HG03060 (cell line): ENCODE results near the gene BAHCC1.
"Not testable (repeated sequence)": the region's sequence is repeated elsewhere in the genome, so short reads cannot be mapped to it uniquely, and the experiment has no call there.

ENCODE experiments used
- ATAC-seq: cut with Tn5 transposase; IDR thresholded peaks from one replicate; pipeline ENCODE4 v1.9.1; 2021; ENCODE audit warnings: low read depth, moderate number of reproducible peaks; ENCODE audit not compliant: unreplicated experiment

The BAHCC1 gene

DNA sequence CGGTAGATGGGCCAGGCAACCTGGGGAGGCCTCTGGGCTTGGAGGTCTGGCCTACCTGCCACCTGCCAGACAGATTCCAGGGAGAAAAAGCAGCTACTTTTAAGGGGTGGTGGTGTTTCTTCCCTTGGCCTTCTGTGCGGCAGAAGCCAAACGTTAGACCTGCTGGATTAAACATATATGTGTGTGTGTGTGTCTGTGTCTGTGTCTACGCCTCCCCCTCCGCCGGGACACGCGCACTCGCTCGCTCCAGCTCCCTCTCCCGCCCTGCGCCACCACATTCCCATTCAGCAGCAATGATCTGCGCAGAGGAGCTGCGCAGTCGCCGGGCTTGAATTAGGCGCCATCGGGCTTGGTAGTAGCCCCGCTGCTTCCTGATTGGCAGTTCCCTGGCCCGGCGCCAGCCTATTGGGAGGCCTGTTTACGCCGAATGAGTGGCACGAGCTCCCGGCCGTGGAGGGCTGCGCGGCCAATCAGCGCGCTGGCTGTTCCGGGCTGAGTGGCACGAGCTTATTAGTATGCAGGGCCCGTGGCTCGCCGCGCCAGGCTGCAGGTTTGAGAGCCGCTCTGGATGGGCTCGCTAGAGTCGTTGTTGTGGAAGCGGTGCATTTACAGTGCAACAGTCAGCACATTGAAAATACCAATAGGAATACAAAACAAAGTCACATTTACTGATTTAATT, at the start of gene BAHCC1:
Gene BAHCC1, plus strand, starts transcription at position 537 of the 679 bp plus-strand sequence. CDS start 4,283 bp downstream, outside the sequence.
- no peak for ATAC-seq

DNA sequence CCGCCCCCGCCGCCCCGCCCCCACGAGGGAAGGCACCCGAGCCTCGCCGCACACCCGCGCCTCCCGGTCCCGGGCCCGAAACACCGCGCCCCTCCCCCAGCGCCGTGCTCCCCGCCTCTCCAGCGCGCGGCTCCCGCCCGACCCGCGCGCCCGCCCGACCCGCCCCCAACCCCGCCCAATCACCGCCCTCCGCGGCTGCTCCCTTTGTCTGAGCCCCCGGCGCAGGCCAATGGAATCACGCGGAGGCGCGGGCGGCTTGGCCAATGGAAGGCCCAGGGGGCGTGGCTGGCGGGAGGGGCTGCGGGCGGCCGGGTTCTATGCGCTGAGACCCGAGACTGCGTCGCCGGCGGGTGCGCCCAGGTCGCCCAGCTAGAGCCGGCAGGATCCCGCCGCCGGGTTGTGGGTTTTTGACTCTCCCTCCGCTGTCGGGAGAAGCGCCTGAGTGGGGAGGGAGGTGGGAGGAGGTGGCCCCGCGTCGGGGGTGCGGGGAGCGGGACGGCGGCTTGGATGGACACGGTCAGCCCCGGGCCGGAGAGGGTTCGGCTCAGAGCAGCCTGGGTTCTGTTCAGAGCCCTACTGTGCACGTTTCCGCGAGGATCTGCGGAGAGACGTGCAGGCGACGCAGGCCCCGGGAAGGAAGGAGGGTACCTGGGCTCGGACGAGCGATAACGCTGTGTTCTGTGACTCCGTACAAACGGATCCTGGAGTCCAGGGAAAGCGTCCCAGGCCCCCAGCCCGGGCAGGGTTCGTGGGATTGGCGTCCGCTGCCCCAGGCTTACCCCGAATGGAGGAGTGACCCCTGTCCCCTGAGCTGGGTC, 49.0 kb upstream of the BAHCC1 start:
- no peak for ATAC-seq

DNA sequence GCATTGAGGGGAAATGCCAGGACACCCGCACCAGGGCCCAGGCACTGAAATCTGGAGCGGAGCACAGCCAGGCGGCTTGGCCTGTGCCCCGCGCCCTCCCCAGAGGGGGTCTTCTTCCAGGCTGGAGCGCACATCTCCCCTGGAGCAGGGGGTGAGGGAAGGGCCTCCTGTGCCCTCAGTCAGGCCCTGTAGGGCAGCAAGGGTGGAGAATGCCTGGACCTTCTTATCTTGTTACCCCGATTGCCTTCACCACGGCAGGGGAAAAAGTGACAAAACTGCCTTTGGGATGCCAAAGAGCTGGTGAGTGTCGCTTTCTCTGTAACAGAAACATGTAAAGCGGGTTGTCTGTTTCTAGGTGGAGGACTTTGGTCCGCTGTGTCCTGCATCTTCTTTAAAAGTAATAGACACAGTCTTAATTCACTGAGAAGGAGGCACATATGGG, 48.3 kb upstream of the BAHCC1 start:
- ATAC-seq: no peak

DNA sequence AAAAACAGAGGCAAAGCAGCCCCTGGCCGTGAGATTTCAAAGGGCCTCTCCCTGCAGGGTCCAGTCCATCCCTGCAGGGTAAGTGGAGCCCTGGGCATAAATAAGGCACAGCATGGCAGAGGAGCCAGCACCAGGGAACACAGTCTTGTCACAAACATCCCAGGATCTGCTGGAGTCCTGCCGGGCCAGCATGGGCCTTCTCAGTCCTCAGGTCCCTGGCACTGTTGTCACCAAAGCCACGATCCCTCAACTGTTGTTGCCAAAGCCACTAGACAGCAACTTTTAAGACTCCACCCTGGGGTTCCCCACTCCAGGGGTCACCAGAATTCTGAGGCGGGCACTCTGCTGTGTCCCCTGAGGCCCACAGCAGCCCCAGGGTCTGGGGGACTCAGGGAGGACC, 47.8 kb upstream of the BAHCC1 start:
- ATAC-seq: no peak

DNA sequence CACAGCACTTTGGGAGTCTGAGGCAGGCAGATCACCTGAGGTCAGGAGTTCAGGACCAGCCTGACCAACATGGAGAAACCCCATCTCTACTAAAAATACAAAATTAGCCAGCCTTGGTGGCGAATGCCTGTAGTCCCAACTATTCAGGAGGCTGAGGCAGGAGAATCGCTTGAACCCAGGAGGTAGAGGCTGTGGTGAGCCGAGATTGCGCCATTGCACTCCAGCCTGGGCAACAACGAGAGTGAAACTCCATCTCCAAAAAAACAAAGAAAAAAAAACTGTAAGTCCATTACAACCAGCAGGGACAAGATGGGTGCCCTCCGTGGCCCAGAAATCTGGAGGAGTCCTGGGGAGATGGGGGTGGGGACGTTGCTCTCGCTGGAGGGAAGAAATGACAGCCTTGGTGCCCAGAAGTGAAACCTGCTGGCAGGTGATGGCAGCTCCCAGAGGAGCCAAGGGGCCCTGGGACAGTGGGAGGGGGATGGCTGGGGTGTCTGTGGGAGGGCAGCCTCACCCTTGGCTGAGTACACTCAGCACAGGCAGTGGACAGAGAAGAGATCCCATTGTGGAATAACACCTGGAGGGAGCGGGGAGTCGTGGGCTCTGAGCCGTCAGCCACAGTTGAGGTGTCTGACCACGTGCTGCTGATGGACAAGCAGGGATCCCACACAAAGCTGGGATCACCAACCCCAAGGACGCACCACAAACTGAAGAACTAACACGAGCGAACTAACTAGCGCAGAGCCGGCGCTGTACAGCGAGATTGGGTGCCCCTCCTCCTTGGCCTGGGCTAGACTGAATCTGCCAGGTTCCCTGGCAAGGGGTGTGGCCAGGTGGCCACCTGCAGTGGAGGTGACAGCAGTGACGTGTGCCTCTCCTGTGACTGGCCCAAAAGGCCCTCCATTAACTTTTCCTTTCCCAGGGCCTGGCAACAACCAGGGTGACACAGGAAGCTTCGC, 46.9 kb upstream of the BAHCC1 start:
- no peak for ATAC-seq

DNA sequence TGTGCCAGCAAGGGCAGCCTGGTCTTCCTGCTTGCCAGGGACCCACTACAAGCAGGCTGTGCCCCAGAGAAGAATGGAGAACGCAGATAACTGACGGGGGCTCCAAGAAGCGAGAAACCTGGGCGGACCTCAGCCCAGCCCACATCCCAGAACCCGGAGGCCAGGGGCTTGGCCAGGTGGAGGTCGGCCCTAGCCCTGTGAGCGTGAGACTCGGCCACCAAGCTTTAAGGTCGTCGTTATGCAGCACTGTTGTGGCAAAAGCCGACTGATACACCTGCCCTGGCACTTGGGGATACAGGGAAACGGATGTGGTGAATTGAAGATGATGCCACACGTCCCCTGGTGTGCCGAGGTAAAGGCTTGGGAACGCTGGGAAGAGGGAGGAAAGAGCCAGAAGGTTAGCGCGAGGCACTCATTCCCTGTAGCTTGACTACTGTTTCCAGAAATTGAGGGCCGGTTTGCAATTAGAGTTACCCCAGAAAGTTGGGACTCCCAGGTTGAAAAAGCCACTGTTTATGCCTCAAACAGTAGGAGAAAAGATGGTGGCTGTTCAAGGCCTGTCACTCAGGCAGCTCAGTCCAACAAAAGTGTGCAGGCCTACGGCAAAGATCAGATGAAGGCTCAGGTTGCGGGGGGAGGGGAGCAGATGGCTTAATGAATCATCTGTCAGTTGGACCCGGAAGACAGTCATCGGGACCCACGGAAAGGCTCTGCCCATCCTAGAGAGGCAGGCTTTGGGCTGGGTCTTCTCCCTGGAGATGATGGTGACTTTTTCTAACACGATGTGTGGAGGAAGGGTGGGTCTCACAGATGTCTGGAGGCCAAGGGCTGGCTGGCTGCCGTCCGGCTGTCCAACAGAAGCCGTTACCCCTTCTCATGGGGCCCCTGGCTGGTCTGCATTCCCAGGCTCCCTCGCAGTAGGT, 45.6 kb upstream of the BAHCC1 start:
- no peak for ATAC-seq

DNA sequence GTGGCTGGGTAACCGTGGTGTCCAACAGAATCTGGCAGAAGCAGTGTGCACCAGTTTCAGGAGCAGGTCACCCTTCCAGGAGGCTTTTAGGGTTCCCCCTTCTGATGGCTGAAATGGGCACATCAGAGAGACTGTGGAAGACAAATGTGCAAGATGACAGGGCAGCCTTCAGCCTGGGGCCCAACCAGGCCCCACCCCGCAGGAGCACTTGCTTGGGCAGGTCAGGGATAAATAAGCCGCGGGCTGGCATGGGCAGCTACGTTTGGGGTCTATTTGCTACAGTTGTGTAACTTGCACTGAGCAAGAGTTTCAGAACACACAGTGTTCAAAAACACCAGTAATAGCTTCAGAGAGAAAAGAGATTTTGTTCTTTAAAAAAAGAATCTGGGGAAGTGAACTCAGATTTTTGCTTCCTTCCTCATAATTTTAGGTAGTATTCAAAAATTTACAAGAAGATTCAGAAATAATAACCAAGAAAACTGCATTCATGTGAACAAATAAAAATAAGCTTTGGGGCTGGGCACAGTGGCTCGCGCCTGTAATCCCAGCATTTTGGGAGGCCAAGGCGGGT, 44.9 kb upstream of the BAHCC1 start:
- ATAC-seq: no peak

DNA sequence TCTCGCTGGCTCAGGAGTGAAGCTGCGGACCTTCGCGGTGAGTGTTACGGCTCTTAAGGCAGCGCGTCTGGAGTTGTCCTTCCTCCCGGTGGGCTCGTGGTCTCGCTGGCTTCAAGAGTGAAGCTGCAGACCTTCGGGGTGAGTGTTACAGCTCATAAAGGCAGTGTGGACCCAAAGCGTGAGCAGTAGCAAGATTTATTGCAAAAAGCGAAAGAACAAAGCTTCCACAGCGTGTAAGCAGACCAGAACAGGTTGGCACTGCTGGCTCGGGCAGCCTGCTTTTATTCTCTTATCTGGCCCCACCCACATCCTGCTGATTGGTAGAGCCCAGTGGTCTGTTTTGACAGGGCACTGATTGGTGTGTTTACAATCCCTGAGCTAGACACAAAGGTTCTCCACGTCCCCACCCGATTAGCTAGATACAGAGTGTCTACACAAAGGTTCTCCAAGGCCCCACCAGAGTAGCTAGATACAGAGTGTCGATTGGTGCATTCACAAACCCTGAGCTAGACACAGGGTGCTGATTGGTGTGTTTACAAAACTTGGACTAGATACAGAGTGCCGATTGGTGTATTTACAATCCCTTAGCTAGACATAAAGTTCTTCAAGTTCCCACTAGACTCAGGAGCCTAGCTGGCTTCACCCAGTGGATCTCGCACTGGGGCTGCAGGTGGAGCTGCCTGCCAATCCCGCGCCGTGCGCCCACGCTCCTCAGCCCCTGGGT, 43.8 kb upstream of the BAHCC1 start:
- not testable (repeated sequence) for ATAC-seq

DNA sequence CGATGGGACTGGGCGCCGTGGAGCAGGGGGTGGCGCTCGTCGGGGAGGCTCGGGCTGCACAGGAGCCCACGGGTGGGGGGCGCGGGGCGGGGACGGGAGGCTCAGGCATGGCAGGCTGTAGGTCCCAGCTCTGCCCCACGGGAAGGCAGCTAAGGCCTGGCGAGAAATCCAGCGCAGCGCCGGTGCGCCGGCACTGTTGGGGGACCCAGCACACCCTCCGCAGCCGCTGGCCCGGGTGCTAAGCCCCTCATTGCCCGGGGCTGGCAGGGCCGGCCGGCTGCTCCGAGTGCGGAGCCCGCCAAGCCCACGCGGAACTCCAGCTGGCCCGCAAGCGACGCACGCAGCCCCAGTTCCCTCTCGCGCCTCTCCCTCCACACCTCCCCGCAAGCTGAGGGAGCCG, 43.2 kb upstream of the BAHCC1 start:
- ATAC-seq: not testable (repeated sequence)

DNA sequence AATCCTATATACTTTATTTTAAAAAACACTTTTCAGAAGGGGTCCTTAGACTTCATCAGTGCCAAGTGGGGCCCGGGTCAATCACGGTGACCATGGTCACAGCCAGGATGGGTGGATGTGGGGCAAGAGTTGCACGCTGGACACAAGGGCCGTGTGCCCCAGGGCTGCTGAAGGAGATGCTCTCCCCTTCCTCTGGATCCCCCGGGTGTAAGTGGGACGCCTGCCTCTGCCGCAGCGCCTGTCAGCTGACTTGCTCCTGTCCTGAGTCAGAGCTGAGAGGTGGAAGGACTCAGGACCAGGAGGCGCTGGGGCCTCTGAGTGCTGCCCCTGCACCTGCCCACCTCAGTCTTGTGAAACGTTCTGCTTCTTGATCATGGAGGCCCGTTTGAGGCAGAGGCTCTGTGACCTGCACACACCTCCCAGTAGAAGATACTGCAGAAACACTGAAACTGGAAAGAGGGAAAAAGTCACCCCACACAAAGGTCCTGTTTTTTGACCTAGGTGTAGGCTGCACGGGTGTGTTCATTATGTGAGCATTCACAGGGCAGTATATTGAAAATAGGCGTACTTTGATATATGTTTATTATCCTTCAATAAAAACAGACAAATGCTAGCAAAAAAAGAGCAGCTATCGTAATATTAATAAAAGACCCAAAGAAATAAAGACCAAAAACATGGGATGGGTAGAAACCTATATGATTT, 40.9 kb upstream of the BAHCC1 start:
- ATAC-seq: no peak

DNA sequence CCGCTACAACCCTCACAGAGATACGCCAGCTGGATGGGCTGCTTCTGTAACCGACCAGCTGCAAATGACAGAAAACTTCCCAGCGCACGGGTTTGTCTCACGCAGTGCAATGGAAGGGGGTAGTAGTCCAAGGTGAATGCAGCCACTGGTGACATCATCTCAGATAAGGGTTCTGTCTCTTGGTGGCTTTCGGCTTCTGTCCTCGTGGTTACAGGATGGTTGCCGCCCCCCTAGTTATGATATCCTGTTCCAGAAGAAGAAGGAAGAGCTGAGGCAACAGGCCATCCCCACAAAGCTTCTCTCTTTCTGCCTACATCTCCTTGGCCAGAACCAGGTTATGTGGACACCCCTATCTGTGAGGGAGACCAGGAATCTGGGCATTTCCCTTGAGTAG, 40.3 kb upstream of the BAHCC1 start:
- no peak for ATAC-seq

DNA sequence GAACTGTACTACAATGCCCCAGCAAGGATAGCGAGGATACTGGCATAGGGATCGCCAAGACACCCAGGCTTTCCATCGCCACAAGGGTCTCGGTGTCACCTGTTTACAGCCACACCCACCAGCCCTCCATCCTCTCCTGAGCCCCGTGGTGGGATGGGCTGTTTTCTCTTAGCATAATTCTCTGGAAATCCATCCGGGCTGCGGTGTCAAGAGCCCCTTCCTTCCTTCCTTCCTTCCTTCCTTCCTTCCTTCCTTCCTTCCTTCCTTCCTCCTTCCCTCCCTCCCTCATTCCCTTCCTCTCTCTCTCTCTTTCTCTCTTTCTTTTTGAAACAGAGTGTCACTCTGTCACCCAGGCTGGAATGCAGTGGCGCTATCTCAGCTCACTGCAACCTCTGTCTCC, 36.0 kb upstream of the BAHCC1 start:
- no peak for ATAC-seq

DNA sequence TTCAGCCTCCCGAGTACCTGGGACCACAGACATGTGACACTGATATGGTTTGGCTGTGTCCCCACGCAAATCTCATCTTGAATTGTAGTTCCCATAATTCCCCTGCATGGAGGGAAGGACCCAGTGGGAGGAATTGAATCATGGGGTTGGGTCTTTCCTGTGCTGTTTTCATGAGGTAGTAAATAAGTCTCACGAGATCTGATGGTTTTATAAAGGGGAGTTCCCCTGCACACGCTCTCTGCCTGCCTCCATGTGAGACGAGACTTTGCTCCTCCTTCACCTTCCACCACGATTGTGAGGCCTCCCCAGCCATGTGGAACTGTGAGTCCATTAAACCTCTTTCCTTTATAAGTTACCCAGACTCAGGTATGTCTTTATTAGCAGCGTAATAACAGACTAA, 33.3 kb upstream of the BAHCC1 start:
- ATAC-seq: not testable (repeated sequence)

DNA sequence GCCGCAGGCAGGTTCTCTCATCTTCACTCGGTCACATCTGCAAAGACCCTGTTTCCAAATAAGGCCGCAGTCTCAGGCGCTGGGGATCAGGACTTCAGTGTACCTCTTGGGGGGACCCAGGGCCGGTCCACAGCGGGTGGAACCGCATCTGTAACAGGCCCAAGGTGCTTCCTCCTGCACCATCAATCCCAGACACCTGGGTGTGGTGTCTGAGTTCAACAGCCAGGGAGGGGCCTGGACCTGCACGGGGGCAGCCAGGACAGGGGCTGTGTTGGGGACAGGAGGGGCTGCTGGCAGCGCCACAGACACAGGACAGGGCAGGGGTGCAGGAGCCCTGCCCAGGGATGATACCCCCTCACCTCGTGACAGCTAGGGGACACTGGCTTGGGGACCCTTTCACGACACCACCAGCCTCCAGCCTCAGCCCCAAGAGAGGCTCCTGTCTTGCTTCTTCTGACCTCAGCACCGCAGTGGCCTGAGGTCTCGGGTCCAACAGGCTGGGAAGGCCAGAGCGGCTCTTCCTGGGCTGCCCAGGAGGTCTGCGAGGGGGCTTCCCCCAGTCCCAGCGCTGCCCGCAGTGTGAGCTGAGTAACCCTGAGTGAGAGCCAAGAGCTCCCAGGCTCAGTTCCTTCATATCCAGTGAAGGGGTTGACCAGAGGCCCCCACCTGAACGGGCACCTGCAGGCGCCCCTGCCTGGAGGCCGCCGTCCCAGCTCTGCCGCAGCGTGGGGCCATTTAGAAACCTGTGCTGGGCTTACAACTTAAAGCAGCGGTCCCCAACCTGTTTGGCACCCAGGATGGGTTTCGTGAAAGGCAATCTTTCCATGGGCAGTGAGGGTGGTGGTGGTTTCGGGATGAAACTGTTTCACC, 30.7 kb upstream of the BAHCC1 start:
- ATAC-seq: no peak

DNA sequence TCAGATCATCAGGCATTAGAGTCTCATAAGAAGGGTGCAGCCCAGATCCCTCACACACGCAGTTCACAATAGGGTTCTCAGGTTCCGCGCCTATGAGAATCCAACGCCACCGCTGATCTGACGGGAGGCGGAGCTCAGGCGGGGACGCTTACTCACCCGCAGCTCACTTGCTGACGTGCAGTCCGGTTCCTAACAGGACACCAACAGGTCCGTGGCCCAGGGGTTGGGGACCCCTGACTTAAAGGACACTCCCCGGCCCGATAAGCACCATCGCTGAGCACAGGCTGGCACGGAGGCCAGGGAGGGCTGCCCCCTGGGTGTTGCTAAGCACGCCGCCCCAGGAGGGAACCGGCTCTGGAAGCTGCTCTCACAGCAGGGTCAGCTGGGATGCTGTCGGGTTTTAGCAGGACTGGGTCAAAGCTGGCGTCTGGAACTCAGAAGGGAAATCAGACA, 30.1 kb upstream of the BAHCC1 start:
- no peak for ATAC-seq

DNA sequence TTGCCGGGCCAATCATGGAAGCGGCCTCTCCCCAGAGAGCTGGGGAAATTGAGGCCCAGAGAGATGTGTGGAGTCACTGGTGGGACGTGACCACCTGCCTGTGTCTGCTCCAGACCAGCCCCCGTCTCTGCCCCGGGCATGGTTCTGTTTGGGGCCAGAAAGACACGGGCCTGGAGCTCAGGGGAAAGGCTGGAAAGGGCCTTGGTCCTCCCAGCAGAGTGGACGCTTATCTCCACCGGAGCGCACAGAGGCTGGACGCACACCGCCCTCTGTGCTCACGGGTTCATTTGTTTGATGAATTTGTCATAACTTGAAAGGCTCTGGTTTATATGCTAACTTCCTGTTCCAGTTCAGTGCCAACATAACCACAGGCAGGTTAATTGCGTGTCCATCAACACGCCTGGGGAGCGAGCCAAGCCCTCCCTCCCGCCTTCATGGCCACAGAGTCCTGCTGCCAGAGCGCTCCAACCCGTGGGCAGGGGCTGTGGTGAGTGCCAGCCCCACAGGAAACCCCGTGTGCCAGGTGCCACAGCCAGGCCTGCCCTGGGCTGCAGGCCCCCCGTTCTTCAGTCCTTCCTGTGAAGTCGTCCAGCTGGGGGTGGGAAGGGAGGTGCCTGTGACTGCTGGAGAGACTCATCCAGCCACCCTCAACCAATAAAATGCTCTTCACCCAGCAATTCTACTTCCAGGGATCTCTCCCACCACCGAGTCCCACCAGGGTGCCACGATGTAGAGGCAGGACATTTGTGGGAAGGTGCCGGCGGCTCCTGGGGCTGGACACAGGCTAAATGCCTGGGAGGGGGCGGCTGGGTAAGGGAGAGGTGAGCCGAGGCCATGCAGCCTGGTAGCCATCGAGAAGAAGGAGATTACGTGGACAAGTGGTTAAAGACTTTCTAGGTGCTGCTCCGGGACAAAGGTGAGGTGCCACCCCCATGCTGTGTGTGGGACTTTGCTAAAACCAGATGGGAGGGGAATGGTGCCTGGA, 29.4 kb upstream of the BAHCC1 start:
- no peak for ATAC-seq
